Mucosa of rectum (tissue), 2 donors: ENCODE results near the gene ACVR2B.

Experiments
- H3K27ac ChIP-seq, 2 donors: one replicate each; pipeline ENCODE4 v1.7.0; 2013; ENCODE audit warnings: inconsistent platforms in 2 of 2, low read depth in 2 of 2, low read length in 2 of 2
- H3K27me3 ChIP-seq, 2 donors: one replicate each; pipeline ENCODE4 v1.7.0; 2013; ENCODE audit warnings: low read length in 2 of 2; ENCODE audit not compliant: control insufficient read depth in 2 of 2, insufficient read depth in 2 of 2
- H3K36me3 ChIP-seq, 2 donors: one replicate each; pipeline ENCODE4 v1.7.0; 2013; ENCODE audit warnings: low read length in 2 of 2; ENCODE audit not compliant: control insufficient read depth in 2 of 2, insufficient read depth in 2 of 2
- H3K4me1 ChIP-seq, 2 donors: one replicate each; pipeline ENCODE4 v1.7.0; 2013; ENCODE audit warnings: low read length in 2 of 2, mild to moderate bottlenecking in 1 of 2; ENCODE audit not compliant: control insufficient read depth in 2 of 2, insufficient read depth in 2 of 2
- H3K4me3 ChIP-seq, 2 donors: one replicate each; pipeline ENCODE4 v1.7.0; 2013; ENCODE audit warnings: low read length in 2 of 2
- H3K9ac ChIP-seq, 2 donors: one replicate each; pipeline ENCODE4 v1.7.0; 2013; ENCODE audit warnings: low read length in 2 of 2, low read depth in 1 of 2, mild to moderate bottlenecking in 1 of 2
- H3K9me3 ChIP-seq, 2 donors: one replicate each; pipeline ENCODE4 v1.7.0; 2013; ENCODE audit warnings: low read length in 2 of 2; ENCODE audit not compliant: control insufficient read depth in 2 of 2
- donor health status: healthy.
- donor health status: Normal muscosa, but diverticular disease.

Gene ACVR2B

DNA sequence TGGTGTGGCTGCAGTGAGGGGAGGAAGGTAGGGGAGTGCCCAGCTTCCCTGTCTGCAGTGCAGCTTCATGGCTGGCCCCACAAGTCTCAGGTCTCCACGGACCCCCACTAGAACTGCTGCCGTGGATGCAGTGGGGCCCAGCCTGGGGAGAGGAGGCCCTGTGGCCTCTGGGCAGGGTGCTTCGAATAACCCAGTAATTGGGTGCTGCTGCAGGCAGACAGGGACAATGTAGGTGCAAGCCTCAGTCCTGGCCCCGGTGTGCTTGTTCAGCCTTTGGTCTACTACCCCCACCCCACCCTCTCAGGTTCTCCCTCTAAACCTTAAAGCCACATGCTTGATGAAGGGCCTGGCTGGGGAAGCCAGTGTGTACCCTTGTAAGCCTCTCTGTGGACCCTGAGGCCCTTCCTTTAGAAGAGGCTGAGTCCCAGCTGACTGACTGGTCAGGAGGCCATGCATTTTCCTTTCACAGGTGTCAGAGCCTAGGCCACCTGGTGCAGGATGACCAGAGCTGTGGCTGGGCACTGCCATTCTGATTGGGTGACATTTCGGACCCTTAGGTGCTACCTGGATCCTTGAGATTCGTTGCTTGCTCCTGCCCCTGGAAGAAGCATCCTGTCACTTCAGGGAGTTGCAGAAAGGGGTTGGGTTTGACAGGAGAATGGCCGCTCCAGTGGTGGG is 21.4 kb downstream of the ACVR2B start:
- Histone ChIP-seq H3K4me1 (peaks cover 3 to 19% of the 10 kb centered on the region in 2 donors), H3K27me3 (no peaks in the 10 kb centered on the region), H3K9ac (no peak overlapping the region), H3K9me3 (no peaks in the 10 kb centered on the region), H3K36me3 (peaks cover 4 to 8% of the 10 kb centered on the region in 2 donors), H3K4me3 (no peak overlapping the region), H3K27ac (no peak overlapping the region)

DNA sequence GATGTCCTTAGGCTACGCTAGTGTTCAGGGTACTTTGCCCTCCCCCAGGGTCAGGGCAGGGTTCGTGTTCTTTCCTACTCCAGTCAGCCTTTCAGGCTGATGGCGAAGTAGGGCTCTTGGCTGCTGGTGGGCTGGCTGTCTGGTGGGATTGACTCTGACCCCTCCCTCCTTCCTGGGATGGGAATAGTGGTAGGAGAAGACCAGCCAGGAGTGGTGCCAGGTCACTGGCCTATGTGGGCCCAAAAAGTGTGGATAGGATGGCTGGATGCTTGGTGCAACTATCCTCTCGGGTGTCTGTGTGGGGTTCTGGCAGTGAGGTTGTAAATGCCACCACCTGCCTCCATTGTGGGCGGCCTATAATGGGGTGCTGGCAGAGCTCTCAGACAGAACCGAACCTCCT is 22.0 kb downstream of the ACVR2B start:
- no peaks in the 10 kb centered on the region for H3K27me3 ChIP-seq
- H3K4me3 ChIP-seq, result no peak overlapping the region
- peaks cover 3 to 19% of the 10 kb centered on the region in 2 donors for H3K4me1 ChIP-seq
- no peak overlapping the region for H3K27ac ChIP-seq
- peaks cover 10 to 15% of the 10 kb centered on the region in 2 donors for H3K36me3 ChIP-seq
- H3K9me3 ChIP-seq, result no peaks in the 10 kb centered on the region
- no peak overlapping the region for H3K9ac ChIP-seq

DNA sequence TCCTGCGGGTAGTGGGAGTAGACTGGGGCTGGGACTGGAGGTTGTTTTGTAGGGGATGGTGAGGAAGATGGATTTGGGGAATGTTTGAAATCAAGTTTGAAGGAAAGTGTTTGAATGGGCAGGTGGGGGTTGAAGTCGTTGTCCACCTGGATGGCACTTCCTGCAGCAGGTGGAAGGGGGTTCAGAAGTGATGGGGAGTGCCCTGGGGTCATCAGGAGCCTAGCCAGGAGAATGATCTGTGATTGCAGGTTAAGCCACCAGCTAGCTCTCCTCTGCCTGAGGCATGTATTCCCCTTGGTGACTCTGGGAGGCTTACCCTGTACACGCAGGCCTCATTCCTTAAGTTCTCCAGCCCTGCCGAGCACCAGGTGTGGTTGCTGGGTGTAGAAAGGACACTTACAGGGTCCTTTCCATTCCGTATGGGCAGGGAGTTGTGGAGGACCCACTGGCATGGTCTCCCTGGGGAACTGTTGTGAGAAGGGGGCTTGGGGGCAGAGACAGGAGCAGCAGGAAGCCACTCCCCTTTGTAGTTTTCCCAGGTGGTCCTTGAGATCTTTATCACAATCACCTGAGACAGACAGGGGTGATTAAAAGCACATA is 22.6 kb downstream of the ACVR2B start:
- H3K9me3 ChIP-seq, result no peaks in the 10 kb centered on the region
- no peak overlapping the region for H3K4me3 ChIP-seq
- H3K9ac ChIP-seq, result no peak overlapping the region
- no peaks in the 10 kb centered on the region for H3K27me3 ChIP-seq
- peaks cover 14 to 20% of the 10 kb centered on the region in 2 donors for H3K36me3 ChIP-seq
- H3K4me1 ChIP-seq, result peaks cover 3 to 15% of the 10 kb centered on the region in 2 donors
- H3K27ac ChIP-seq, result no peak overlapping the region

DNA sequence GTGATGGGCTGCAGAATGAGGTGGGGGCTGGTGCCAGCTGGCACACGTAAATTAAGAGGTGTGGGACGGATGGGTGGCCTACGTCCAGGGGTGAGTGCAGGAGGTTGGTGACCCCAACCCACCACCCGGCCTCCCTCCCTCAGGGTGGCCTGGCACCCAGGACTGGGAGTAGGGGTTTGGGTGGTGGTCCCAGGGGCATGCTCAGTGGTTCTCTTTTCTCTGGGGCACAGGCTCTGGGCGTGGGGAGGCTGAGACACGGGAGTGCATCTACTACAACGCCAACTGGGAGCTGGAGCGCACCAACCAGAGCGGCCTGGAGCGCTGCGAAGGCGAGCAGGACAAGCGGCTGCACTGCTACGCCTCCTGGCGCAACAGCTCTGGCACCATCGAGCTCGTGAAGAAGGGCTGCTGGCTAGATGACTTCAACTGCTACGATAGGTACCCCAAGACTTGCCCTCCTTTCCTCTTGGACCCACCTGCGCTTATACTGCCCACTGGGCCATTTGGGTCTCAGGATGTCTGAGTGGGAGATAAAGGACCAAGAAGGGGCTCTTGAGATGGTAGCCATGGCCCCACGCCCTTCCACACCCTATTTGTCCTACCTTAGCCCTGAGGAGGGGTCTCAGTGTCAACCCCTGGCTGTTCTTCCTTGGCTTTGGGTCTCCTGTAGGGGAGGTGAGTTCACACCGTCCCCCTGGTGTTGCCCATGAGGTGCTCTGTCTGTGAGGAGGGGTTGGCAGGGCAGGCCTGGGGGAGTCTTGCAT is 23.5 kb downstream of the ACVR2B start:
- H3K4me1 ChIP-seq, result peaks cover 0 to 6% of the 10 kb centered on the region in 2 donors

DNA sequence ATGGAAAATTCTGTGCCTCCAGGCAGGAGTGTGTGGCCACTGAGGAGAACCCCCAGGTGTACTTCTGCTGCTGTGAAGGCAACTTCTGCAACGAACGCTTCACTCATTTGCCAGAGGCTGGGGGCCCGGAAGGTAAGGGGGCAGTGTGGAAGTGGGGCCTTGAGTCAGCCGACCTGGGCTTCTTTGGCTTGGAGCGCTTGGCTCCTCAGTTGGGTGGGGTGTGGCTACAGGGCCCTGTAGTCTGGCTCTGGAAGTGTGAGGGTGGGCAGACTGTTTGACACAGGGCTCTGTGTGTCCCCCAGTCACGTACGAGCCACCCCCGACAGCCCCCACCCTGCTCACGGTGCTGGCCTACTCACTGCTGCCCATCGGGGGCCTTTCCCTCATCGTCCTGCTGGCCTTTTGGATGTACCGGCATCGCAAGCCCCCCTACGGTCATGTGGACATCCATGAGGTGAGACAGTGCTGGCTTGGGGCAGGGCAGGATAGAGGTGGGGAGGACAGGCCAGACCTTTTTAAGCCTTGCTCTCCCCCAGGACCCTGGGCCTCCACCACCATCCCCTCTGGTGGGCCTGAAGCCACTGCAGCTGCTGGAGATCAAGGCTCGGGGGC is 24.3 kb downstream of the ACVR2B start:
- H3K36me3 ChIP-seq, result peaks cover 27 to 37% of the 10 kb centered on the region in 2 donors
- no peak overlapping the region for H3K9ac ChIP-seq

More for the DNA sequence above, 23.5 kb downstream of the ACVR2B start:
- no peak overlapping the region for H3K27ac ChIP-seq
- no peak overlapping the region for H3K9ac ChIP-seq
- H3K36me3 ChIP-seq, result peaks cover 22 to 30% of the 10 kb centered on the region in 2 donors
- H3K27me3 ChIP-seq, result no peaks in the 10 kb centered on the region
- no peak overlapping the region for H3K4me3 ChIP-seq
- no peaks in the 10 kb centered on the region for H3K9me3 ChIP-seq

DNA sequence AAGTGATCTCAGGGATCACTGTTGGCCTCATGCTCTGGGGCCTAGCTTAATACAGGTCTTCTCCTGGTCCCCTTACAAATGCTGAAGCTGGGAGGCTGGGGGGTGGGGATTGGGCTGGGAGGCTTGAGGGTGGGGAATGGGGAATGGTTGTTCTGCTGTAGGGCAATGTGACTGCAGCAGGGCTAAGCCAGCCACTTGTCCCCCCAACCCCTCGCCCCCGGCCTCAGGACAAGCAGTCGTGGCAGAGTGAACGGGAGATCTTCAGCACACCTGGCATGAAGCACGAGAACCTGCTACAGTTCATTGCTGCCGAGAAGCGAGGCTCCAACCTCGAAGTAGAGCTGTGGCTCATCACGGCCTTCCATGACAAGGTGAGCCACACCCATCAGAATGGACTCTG is 25.2 kb downstream of the ACVR2B start:
- H3K36me3 ChIP-seq, result peaks cover 32 to 45% of the 10 kb centered on the region in 2 donors
- no peak overlapping the region for H3K9ac ChIP-seq
- H3K27ac ChIP-seq, result no peak overlapping the region

More for the DNA sequence above, 24.3 kb downstream of the ACVR2B start:
- Histone ChIP-seq H3K27ac (no peak overlapping the region), H3K27me3 (no peaks in the 10 kb centered on the region), H3K4me1 (no peaks in the 10 kb centered on the region), H3K4me3 (no peak overlapping the region), H3K9me3 (no peaks in the 10 kb centered on the region)

DNA sequence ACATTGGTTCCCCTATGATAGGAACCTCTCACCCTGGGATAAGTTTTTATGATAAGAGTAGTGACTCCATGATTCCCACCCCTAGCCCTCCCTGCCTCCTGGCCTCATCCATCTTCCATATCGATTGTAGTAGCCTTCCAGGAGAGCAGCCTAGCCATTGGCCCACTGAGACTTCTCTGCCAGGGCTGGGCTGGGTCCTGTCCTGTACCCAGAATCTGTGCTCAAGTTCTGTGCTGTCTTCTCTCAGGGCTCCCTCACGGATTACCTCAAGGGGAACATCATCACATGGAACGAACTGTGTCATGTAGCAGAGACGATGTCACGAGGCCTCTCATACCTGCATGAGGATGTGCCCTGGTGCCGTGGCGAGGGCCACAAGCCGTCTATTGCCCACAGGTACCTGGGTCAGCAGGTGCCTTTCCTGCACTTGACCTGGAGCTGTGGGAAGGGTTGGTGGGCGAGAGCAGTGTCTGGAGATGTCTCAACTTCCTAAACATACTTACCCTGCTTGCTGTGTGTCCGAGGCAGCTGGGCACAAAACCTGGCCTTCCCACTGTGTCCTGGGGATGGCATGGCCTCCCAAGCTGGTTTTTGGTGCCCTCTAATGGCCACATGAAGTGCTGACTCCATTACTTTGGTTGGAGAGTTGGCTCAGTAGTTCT is 25.9 kb downstream of the ACVR2B start:
- H3K36me3 ChIP-seq, result peaks cover 32 to 48% of the 10 kb centered on the region in 2 donors
- H3K9me3 ChIP-seq, result no peaks in the 10 kb centered on the region
- no peaks in the 10 kb centered on the region for H3K27me3 ChIP-seq
- H3K4me1 ChIP-seq, result no peaks in the 10 kb centered on the region
- H3K4me3 ChIP-seq, result no peak overlapping the region
- H3K27ac ChIP-seq, result no peak overlapping the region
- H3K9ac ChIP-seq, result no peak overlapping the region

More for the DNA sequence above, 25.2 kb downstream of the ACVR2B start:
- no peaks in the 10 kb centered on the region for H3K4me1 ChIP-seq
- H3K9me3 ChIP-seq, result no peaks in the 10 kb centered on the region
- H3K4me3 ChIP-seq, result no peak overlapping the region
- H3K27me3 ChIP-seq, result no peaks in the 10 kb centered on the region

DNA sequence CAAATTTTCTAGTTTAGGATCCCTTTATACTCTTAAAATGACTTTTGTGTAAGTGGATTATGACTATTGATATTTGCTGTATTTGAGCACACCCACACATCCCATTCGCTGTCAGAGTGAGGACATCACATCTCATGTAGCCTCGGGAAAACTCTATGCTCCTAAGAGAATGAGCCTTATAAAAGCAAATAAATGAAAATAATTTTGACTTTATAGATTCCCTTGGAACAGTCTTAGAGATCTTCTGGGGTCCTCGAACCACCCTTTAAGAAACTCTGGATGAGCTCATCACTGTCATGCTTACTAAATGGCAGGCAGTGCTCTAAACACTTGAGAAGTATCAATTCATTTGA is 26.4 kb downstream of the ACVR2B start:
- Histone ChIP-seq H3K4me3 (no peak overlapping the region), H3K36me3 (peaks cover 32 to 48% of the 10 kb centered on the region in 2 donors), H3K4me1 (no peaks in the 10 kb centered on the region)

DNA sequence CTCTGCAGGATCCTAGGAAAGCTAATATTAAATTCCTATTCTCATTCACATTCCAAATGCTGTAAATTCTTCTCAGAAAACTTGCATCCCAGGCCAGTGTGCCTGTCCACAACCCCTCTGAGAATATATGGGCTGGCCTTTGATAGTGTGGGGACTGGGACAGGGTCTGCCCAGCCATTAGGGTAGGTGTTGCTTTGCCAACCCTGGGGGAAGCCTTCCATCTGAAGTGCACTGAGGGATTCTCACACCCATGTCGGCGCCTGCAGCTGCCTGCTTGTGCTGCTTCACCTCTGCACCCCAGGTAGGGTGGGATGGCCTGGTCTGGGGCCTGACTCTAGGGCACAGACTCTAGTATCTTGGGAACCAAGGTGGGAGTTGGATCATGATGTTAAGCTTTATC is 27.2 kb downstream of the ACVR2B start:
- H3K36me3 ChIP-seq, result peaks cover 32 to 48% of the 10 kb centered on the region in 2 donors
- no peak overlapping the region for H3K9ac ChIP-seq
- no peaks in the 10 kb centered on the region for H3K4me1 ChIP-seq
- H3K9me3 ChIP-seq, result no peaks in the 10 kb centered on the region
- H3K4me3 ChIP-seq, result no peak overlapping the region
- H3K27me3 ChIP-seq, result no peaks in the 10 kb centered on the region
- no peak overlapping the region for H3K27ac ChIP-seq

More for the DNA sequence above, 26.4 kb downstream of the ACVR2B start:
- Histone ChIP-seq H3K27ac (no peak overlapping the region), H3K9me3 (no peaks in the 10 kb centered on the region), H3K9ac (no peak overlapping the region), H3K27me3 (no peaks in the 10 kb centered on the region)
